ENCODE data around the gene DMTF1.

The DMTF1 gene

GRCh38 chr7:87215046-87215445, 62.8 kb downstream of the DMTF1 start:
- no peak for FAIRE-seq
- DNase-seq (ENCODE audit: insufficient read length, low spot score), result no peak
- no peak for TF ChIP-seq CTCF (IDR thresholded peaks at IDR 0.05; ENCODE audit: insufficient read depth, missing control alignments)

GRCh38 chr7:87216701-87217508, 64.7 kb downstream of the DMTF1 start:
- FAIRE-seq (no peak), DNase-seq (ENCODE audit: insufficient read length, low spot score) (no peak)
- TF ChIP-seq CTCF (IDR thresholded peaks at IDR 0.05; ENCODE audit: insufficient read depth, missing control alignments), result no peak

GRCh38 chr7:87217983-87218653, 65.9 kb downstream of the DMTF1 start:
- FAIRE-seq (no peak), DNase-seq (ENCODE audit: insufficient read length, low spot score) (no peak)
- no peak for TF ChIP-seq CTCF (IDR thresholded peaks at IDR 0.05; ENCODE audit: insufficient read depth, missing control alignments)

- TF ChIP-seq CTCF (IDR thresholded peaks at IDR 0.05; ENCODE audit: insufficient read depth, missing control alignments), result no peak
- no peak for FAIRE-seq
- DNase-seq (ENCODE audit: insufficient read length, low spot score), result no peak
Observed at GRCh38 chr7:87218796-87219544, 66.7 kb downstream of the DMTF1 start.

- no peak for TF ChIP-seq CTCF (IDR thresholded peaks at IDR 0.05; ENCODE audit: insufficient read depth, missing control alignments)
- FAIRE-seq (no peak), DNase-seq (ENCODE audit: insufficient read length, low spot score) (no peak)
Observed at GRCh38 chr7:87219545-87220025, 67.3 kb downstream of the DMTF1 start, which contains the start of gene TMEM243. Gene TMEM243 (minus strand): TSS chr7:87219732. CDS start chr7:87219503, 229 bp downstream.

GRCh38 chr7:87220026-87220733, 67.9 kb downstream of the DMTF1 start:
- peak; percentile 79 for DNase-seq (ENCODE audit: insufficient read length, low spot score)
- TF ChIP-seq CTCF (IDR thresholded peaks at IDR 0.05; ENCODE audit: insufficient read depth, missing control alignments), result no peak
- FAIRE-seq, result no peak

Data from D721Med (cell line).